PC-3 (cell line): ENCODE measurements around the gene MSI2. TPM values are rescaled to one million over a fixed set of nuclear protein-coding genes. Genes with fewer than 3 reads are reported as not detected.

Experiments
- ATAC-seq: fragments of 200-7000 bp; cut with Tn5 transposase; 2 replicates; pipeline ENCODE4 v1.9.1; 2020; ENCODE audit warnings: mild to moderate bottlenecking, moderate library complexity
- BruUV-seq: library from RNA; stranded (reverse); fragments of 400-500 nt; replicated peaks from 2 replicates; lab custom pipeline; 2021; lab: Mats Ljungman, UMichigan
- CTCF ChIA-PET: fragments of 300-600 bp; sonication (Branson Sonifier 250); formaldehyde crosslinking; loops from one replicate; lab custom pipeline; 2022; ENCODE audit warnings: antibody characterized with exemption; lab: Charles Lee
- POLR2A ChIA-PET: fragments of 300-600 bp; sonication (Branson Sonifier 250); formaldehyde crosslinking; loops from one replicate; lab custom pipeline; 2022; ENCODE audit warnings: antibody characterized with exemption; ENCODE audit not compliant: unreplicated experiment; lab: Charles Lee
- DNase-seq: peaks from one replicate; pipeline ENCODE4 v3.0.0-alpha.2; 2015
- H2AFZ ChIP-seq: fragments of 300-600 bp; sonication (generic); 2 replicates; pipeline ENCODE4 v1.6.0; 2016; ENCODE audit warnings: antibody characterized with exemption, low read length
- H3F3A ChIP-seq: fragments of 300-600 bp; sonication (generic); one replicate; pipeline ENCODE4 v1.6.0; 2017; ENCODE audit warnings: antibody characterized with exemption, low read length, control low read depth, mild to moderate bottlenecking; ENCODE audit not compliant: unreplicated experiment
- H3K27ac ChIP-seq: fragments of 300-600 bp; sonication (generic); 2 replicates; pipeline ENCODE4 v1.5.1; 2016; ENCODE audit warnings: mild to moderate bottlenecking, low read length
- H3K27me3 ChIP-seq: fragments of 300-600 bp; sonication (generic); 2 replicates; pipeline ENCODE4 v1.6.1; 2016; ENCODE audit warnings: low read length, mixed read lengths
- H3K36me3 ChIP-seq: fragments of 300-600 bp; sonication (generic); 2 replicates; pipeline ENCODE4 v1.6.1; 2016; ENCODE audit warnings: low read depth, mixed run types, low read length, mixed read lengths
- H3K4me1 ChIP-seq: fragments of 300-600 bp; sonication (generic); 2 replicates; pipeline ENCODE4 v1.5.1; 2016; ENCODE audit warnings: low read length; ENCODE audit not compliant: insufficient read depth
- H3K4me2 ChIP-seq: fragments of 300-600 bp; sonication (generic); 2 replicates; pipeline ENCODE4 v1.6.0; 2016; ENCODE audit warnings: low read length
- H3K4me3 ChIP-seq: fragments of 300-600 bp; sonication (generic); 2 replicates; pipeline ENCODE4 v1.5.1; 2016; ENCODE audit warnings: mild to moderate bottlenecking, low read length, mixed read lengths
- H3K79me2 ChIP-seq: fragments of 300-600 bp; sonication (generic); 2 replicates; pipeline ENCODE4 v1.6.1; 2017; ENCODE audit warnings: low read length, mixed read lengths
- H3K9ac ChIP-seq: fragments of 300-600 bp; sonication (generic); 2 replicates; pipeline ENCODE4 v1.6.0; 2016; ENCODE audit warnings: mild to moderate bottlenecking, low read length
- H3K9me2 ChIP-seq: fragments of 300-600 bp; sonication (generic); replicated peaks from 2 replicates; pipeline ENCODE4 v1.6.1; 2016; ENCODE audit warnings: mixed run types, low read length, mixed read lengths
- H3K9me3 ChIP-seq: fragments of 300-600 bp; sonication (generic); 2 replicates; pipeline ENCODE4 v1.6.1; 2016; ENCODE audit warnings: low read length, mixed read lengths
- H4K20me1 ChIP-seq: fragments of 300-600 bp; sonication (generic); 2 replicates; pipeline ENCODE4 v1.6.1; 2016; ENCODE audit warnings: low read length, mixed read lengths
- EZH2 ChIP-seq: fragments of 300-600 bp; sonication (generic); IDR thresholded peaks from one replicate; pipeline ENCODE4 v1.6.1; 2017; ENCODE audit warnings: antibody characterized with exemption, mild to moderate bottlenecking, low read length; ENCODE audit not compliant: unreplicated experiment
- EZH2phosphoT487 ChIP-seq: fragments of 300-600 bp; sonication (generic); IDR thresholded peaks from 2 replicates; pipeline ENCODE4 v1.6.1; 2018; ENCODE audit warnings: mild to moderate bottlenecking, antibody characterized with exemption, low read length, borderline replicate concordance
- intact Hi-C: fragments of 100-400 bp; cut with micrococcal nuclease; formaldehyde crosslinking; loops from 2 replicates; pipeline ENCODE4 v1.9.0; 2023
- total RNA-seq: library from RNA; depleted of rRNA; stranded (reverse); fragments of >200 nt; gene quantifications from 2 replicates; pipeline ENCODE4 v1.2.3, GENCODE V29; 2014
- TF ChIP-seq, protein P1 (sequence below): fragments of 300-600 bp; sonication (generic); conservative IDR thresholded peaks from 2 replicates; pipeline ENCODE4 v1.5.1; 2017; ENCODE audit warnings: antibody characterized with exemption, low read depth, mild to moderate bottlenecking, low read length

The MSI2 gene
- total RNA-seq, 1 experiment from 2014 or later, result 54.7 TPM

DNA sequence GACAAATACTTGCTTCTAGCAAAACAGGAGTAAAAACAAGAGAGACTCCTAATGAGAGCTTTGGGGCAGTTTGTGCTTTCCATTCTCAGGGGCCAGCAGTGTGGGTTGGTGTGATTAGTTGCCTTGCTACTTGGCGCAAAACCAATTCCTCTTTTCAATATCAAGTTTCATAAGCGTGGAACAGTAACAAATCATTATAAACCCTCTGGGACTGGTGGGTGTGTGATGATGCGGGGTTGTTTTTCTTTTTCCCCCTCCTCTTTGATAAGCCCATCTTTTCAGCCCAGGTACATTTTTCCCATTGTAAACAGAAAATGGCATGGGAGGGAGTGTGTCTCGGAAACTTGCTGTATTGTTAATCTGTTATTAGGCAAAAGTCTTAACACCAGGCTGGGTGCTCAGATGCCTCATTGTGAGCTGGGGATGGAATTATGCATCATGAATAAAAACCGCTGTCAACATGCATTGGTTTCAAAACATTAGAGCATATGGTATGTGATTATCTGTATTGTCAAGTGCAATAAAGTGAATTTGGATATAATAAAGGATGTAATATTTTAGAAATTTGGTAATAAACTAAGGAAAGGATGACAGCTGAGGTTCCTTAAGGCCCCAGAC, 322.4 kb downstream of the MSI2 start:
- no peak overlapping the region for H3K9ac ChIP-seq
- ChIA-PET CTCF (no interaction called here), POLR2A (no interaction called here)
- DNase-seq (no peak), ATAC-seq (no peak)
- BruUV-seq, result no TSS peak
- no peak overlapping the region for H3K4me3 ChIP-seq
- intact Hi-C loops, result no loop called here
- no peaks in the 10 kb centered on the region for H3K9me3 ChIP-seq
- H4K20me1 ChIP-seq, result no peaks in the 10 kb centered on the region
- H2AFZ ChIP-seq, result no peak overlapping the region
- no peak overlapping the region for H3K4me2 ChIP-seq
- no peak for TF ChIP-seq EZH2phosphoT487
- no peak for TF ChIP-seq EZH2
- TF ChIP-seq, protein P1, sequence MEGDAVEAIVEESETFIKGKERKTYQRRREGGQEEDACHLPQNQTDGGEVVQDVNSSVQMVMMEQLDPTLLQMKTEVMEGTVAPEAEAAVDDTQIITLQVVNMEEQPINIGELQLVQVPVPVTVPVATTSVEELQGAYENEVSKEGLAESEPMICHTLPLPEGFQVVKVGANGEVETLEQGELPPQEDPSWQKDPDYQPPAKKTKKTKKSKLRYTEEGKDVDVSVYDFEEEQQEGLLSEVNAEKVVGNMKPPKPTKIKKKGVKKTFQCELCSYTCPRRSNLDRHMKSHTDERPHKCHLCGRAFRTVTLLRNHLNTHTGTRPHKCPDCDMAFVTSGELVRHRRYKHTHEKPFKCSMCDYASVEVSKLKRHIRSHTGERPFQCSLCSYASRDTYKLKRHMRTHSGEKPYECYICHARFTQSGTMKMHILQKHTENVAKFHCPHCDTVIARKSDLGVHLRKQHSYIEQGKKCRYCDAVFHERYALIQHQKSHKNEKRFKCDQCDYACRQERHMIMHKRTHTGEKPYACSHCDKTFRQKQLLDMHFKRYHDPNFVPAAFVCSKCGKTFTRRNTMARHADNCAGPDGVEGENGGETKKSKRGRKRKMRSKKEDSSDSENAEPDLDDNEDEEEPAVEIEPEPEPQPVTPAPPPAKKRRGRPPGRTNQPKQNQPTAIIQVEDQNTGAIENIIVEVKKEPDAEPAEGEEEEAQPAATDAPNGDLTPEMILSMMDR, result no peak
- no peaks in the 10 kb centered on the region for H3K27me3 ChIP-seq
- no peaks in the 10 kb centered on the region for H3K36me3 ChIP-seq
- peaks cover 6% of the 10 kb centered on the region for H3K4me1 ChIP-seq
- H3K9me2 ChIP-seq, result no peaks in the 10 kb centered on the region
- no peak overlapping the region for H3K27ac ChIP-seq
- no peaks in the 10 kb centered on the region for H3K79me2 ChIP-seq
- no peaks in the 10 kb centered on the region for H3F3A ChIP-seq

DNA sequence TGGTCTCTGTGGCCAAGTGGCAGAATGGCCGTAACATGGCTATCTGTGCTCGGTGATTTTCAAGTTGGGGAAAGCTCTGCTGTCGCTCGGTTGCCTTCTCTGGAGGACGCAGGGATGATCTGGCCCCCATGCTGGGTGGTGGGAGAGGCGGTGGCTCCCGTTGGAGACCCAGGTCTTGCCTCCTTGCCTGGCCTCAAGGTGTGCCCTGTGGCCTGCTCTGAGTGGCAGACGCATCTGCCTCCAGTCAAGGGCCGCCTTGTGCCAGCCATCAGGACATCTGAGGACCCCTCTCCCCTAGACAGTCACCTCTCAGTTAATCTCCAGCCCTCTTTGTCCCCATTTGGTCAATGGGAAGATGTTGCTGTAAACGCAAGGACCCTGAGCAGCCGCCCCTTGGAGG, 322.9 kb downstream of the MSI2 start:
- Histone ChIP-seq H3K9me3 (no peaks in the 10 kb centered on the region), H3K4me1 (peaks cover 4% of the 10 kb centered on the region), H3K4me3 (no peak overlapping the region), H3K9ac (no peak overlapping the region), H3K4me2 (no peak overlapping the region), H3K9me2 (no peaks in the 10 kb centered on the region), H3K79me2 (no peaks in the 10 kb centered on the region), H3K36me3 (no peaks in the 10 kb centered on the region), H4K20me1 (no peaks in the 10 kb centered on the region), H3K27ac (no peak overlapping the region), H3F3A (no peaks in the 10 kb centered on the region), H2AFZ (no peak overlapping the region), H3K27me3 (no peaks in the 10 kb centered on the region)
- POLR2A ChIA-PET, result no interaction called here
- CTCF ChIA-PET, result no interaction called here
- TF ChIP-seq, protein P1, result no peak
- no peak for TF ChIP-seq EZH2
- TF ChIP-seq EZH2phosphoT487, result no peak
- ATAC-seq (no peak), DNase-seq (no peak)
- BruUV-seq, result no TSS peak
- intact Hi-C loops, result no loop called here

DNA sequence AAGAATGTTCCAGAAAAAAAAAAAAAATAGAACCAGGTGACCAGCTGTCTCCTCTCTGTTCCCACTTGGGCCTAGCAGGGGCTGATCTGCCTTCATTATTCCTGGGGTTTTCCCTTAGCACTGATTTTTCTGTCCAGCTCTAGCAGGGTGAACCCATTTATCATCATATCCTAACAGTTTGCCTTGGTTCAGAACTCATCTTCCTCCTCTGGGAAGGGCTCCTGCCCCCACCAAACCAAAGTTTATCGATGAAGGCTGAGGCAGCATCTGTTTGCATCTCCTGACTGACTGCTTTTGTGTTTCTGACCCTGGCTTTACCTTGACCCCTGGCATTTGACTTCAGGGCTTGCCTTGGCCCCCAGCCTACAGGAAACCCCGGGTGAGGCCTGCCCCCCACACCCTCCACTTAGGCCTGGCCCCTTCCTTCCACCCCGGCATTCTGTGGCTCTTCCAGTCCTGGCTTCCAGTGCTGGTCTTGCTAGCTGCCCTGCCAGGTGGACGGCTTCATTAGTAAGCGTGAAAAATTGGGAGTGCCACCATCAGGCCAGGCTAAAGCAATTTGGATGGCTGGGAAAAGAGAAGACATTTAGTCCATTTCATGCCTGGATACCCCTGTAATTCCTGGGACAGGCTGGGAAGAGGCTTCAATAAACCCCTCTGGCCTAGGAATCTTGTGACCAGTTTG, 323.9 kb downstream of the MSI2 start:
- Histone ChIP-seq H3K9me2 (no peaks in the 10 kb centered on the region), H3K4me2 (no peak overlapping the region), H2AFZ (no peak overlapping the region), H3K9ac (no peak overlapping the region), H3K27ac (no peak overlapping the region), H3K79me2 (no peaks in the 10 kb centered on the region), H3K9me3 (no peaks in the 10 kb centered on the region), H3F3A (no peaks in the 10 kb centered on the region), H3K4me1 (no peaks in the 10 kb centered on the region), H3K4me3 (no peak overlapping the region), H3K27me3 (no peaks in the 10 kb centered on the region), H4K20me1 (no peaks in the 10 kb centered on the region), H3K36me3 (no peaks in the 10 kb centered on the region)
- DNase-seq (no peak), ATAC-seq (no peak)
- POLR2A ChIA-PET, result no interaction called here
- no TSS peak for BruUV-seq
- no peak for TF ChIP-seq EZH2
- TF ChIP-seq EZH2phosphoT487, result no peak
- TF ChIP-seq, protein P1, result no peak
- CTCF ChIA-PET, result no interaction called here
- intact Hi-C loops, result no loop called here
